CD4-positive, alpha-beta T cell treated with Interferon alpha-2 for 1 hour (primary cell): ENCODE results near the gene NDUFS6.

Experiments
- DNase-seq, 2 donors: peaks; one replicate each; pipeline ENCODE4 v3.0.0-alpha.2; 2020 to 2022

Gene NDUFS6

GRCh38 chr5:1818784-1819183 lies 17.6 kb downstream of the NDUFS6 start:
- DNase-seq: no peak

GRCh38 chr5:1819458-1819857 lies 18.3 kb downstream of the NDUFS6 start:
- no peak for DNase-seq

GRCh38 chr5:1820381-1820780 lies 19.2 kb downstream of the NDUFS6 start:
- DNase-seq: no peak

- DNase-seq: no peak
Observed at GRCh38 chr5:1820926-1821325, 19.7 kb downstream of the NDUFS6 start.

GRCh38 chr5:1821862-1822261 lies 20.7 kb downstream of the NDUFS6 start:
- DNase-seq: no peak

- no peak for DNase-seq
Observed at GRCh38 chr5:1823381-1824034, 22.3 kb downstream of the NDUFS6 start.

GRCh38 chr5:1824109-1824821 lies 23.1 kb downstream of the NDUFS6 start:
- DNase-seq: no peak

- DNase-seq: no peak
Observed at GRCh38 chr5:1824903-1825841, 24.0 kb downstream of the NDUFS6 start.

GRCh38 chr5:1826235-1826980 lies 25.2 kb downstream of the NDUFS6 start:
- no peak for DNase-seq

GRCh38 chr5:1827025-1827885 lies 26.0 kb downstream of the NDUFS6 start:
- no peak for DNase-seq

- DNase-seq: peak in 1 of 2 donors; percentile 19
Observed at GRCh38 chr5:1827886-1828397, 26.7 kb downstream of the NDUFS6 start.

- no peak for DNase-seq
Observed at GRCh38 chr5:1830571-1831228, 29.5 kb downstream of the NDUFS6 start.

- no peak for DNase-seq
Observed at GRCh38 chr5:1831257-1831656, 30.1 kb downstream of the NDUFS6 start.

- no peak for DNase-seq
Observed at GRCh38 chr5:1831677-1832313, 30.6 kb downstream of the NDUFS6 start.

- no peak for DNase-seq
Observed at GRCh38 chr5:1832511-1833250, 31.5 kb downstream of the NDUFS6 start.

GRCh38 chr5:1833264-1834021 lies 32.2 kb downstream of the NDUFS6 start:
- DNase-seq: no peak

- DNase-seq: no peak
Observed at GRCh38 chr5:1834022-1834551, 32.9 kb downstream of the NDUFS6 start.

GRCh38 chr5:1834721-1835429 lies 33.7 kb downstream of the NDUFS6 start:
- DNase-seq: no peak
